Smooth muscle cell (in vitro differentiated cells): ENCODE measurements around the gene COL15A1. TPM values are rescaled to one million over a fixed set of nuclear protein-coding genes. Genes with fewer than 3 reads are reported as not detected.

Source experiments
- DNase-seq: peaks from one replicate; lab custom pipeline; 2025; ENCODE audit not compliant: unreplicated experiment; lab: John Stamatoyannopoulos, UW
- H2AFZ ChIP-seq: fragments of 200-600 bp; sonication (generic); 2 replicates; pipeline ENCODE4 v1.6.0; 2016; ENCODE audit warnings: antibody characterized with exemption, low read depth, mild to moderate bottlenecking
- H3F3A ChIP-seq: fragments of 200-600 bp; sonication (generic); 2 replicates; pipeline ENCODE4 v1.6.0; 2017; ENCODE audit warnings: antibody characterized with exemption, low read depth
- H3K27ac ChIP-seq: fragments of 200-600 bp; sonication (generic); 2 replicates; pipeline ENCODE4 v1.5.1; 2016; ENCODE audit warnings: low read depth, mild to moderate bottlenecking
- H3K27me3 ChIP-seq: fragments of 200-600 bp; sonication (generic); 2 replicates; pipeline ENCODE4 v1.6.1; 2016; ENCODE audit warnings: low read depth, mild to moderate bottlenecking
- H3K36me3 ChIP-seq: fragments of 200-600 bp; sonication (generic); 2 replicates; pipeline ENCODE4 v1.5.1; 2016; ENCODE audit warnings: low read depth
- H3K4me1 ChIP-seq: fragments of 200-600 bp; sonication (generic); 2 replicates; pipeline ENCODE4 v1.5.1; 2016; ENCODE audit warnings: low read depth
- H3K4me2 ChIP-seq: fragments of 200-600 bp; sonication (generic); 2 replicates; pipeline ENCODE4 v1.6.0; 2016; ENCODE audit warnings: mild to moderate bottlenecking
- H3K4me3 ChIP-seq: fragments of 200-600 bp; sonication (generic); 2 replicates; pipeline ENCODE4 v1.5.1; 2016; ENCODE audit warnings: mild to moderate bottlenecking
- H3K79me2 ChIP-seq: fragments of 200-600 bp; sonication (generic); 2 replicates; pipeline ENCODE4 v1.6.0; 2016; ENCODE audit warnings: low read depth, mild to moderate bottlenecking
- H3K9ac ChIP-seq: fragments of 200-600 bp; sonication (generic); 2 replicates; pipeline ENCODE4 v1.6.0; 2016; ENCODE audit warnings: low read depth
- H3K9me3 ChIP-seq: fragments of 200-600 bp; sonication (generic); replicated peaks from 2 replicates; pipeline ENCODE4 v1.5.1; 2016; ENCODE audit warnings: low read depth
- H4K20me1 ChIP-seq: fragments of 200-600 bp; sonication (generic); 2 replicates; pipeline ENCODE4 v1.6.0; 2016; ENCODE audit warnings: low read depth
- WGBS: methylation state at CpG from one replicate; pipeline ENCODE4 v1.1.7; 2016; ENCODE audit warnings: low lambda C conversion rate; 5-methylcytosine and 5-hydroxymethylcytosine counted together
- polyA plus RNA-seq: library from polyadenylated mRNA; unstranded; fragments of >200 nt; fragmentation: Nextera tagmentation; extraction: Ambion mirVana; gene quantifications from 2 replicates; pipeline ENCODE4 v1.2.1, GENCODE V29; 2016
- total RNA-seq: library from RNA; depleted of rRNA; stranded (reverse); fragments of >200 nt; gene quantifications from 2 replicates; pipeline ENCODE4 v1.2.3, GENCODE V29; 2014
- TF ChIP-seq, protein P1 (sequence below): fragments of 200-600 bp; sonication (generic); IDR thresholded peaks from 2 replicates; pipeline ENCODE4 v1.5.1; 2017; ENCODE audit warnings: borderline replicate concordance, mild to moderate bottlenecking, antibody characterized with exemption; ENCODE audit not compliant: insufficient read depth, poor library complexity, severe bottlenecking

The COL15A1 gene
- total and polyA plus RNA-seq, 2 experiments from 2014 or later = 222 to 293 TPM

GRCh38 chr9:98944057-98944733, 488 bp downstream of the COL15A1 start:
- Histone ChIP-seq H3F3A (no peaks in the 10 kb centered on the region), H3K4me2 (peak overlapping the region; percentile 83), H2AFZ (peak overlapping the region; percentile 68), H3K36me3 (no peaks in the 10 kb centered on the region), H3K79me2 (peaks cover 58% of the 10 kb centered on the region), H3K27ac (no peak overlapping the region), H3K4me3 (peak overlapping the region; percentile 68), H3K9ac (peak overlapping the region; percentile 18), H3K9me3 (no peaks in the 10 kb centered on the region), H3K4me1 (peaks cover 19% of the 10 kb centered on the region), H4K20me1 (no peaks in the 10 kb centered on the region), H3K27me3 (no peaks in the 10 kb centered on the region)
- TF ChIP-seq, protein P1, sequence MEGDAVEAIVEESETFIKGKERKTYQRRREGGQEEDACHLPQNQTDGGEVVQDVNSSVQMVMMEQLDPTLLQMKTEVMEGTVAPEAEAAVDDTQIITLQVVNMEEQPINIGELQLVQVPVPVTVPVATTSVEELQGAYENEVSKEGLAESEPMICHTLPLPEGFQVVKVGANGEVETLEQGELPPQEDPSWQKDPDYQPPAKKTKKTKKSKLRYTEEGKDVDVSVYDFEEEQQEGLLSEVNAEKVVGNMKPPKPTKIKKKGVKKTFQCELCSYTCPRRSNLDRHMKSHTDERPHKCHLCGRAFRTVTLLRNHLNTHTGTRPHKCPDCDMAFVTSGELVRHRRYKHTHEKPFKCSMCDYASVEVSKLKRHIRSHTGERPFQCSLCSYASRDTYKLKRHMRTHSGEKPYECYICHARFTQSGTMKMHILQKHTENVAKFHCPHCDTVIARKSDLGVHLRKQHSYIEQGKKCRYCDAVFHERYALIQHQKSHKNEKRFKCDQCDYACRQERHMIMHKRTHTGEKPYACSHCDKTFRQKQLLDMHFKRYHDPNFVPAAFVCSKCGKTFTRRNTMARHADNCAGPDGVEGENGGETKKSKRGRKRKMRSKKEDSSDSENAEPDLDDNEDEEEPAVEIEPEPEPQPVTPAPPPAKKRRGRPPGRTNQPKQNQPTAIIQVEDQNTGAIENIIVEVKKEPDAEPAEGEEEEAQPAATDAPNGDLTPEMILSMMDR = no peak
- 3% methylated on average over 46 of the region's 46 CpGs for WGBS
- DNase-seq = no peak

GRCh38 chr9:98944734-98945074, 997 bp downstream of the COL15A1 start:
- Histone ChIP-seq H3K27me3 (no peaks in the 10 kb centered on the region), H3K27ac (no peak overlapping the region), H3K36me3 (no peaks in the 10 kb centered on the region), H3K9me3 (no peaks in the 10 kb centered on the region), H3K79me2 (peaks cover 63% of the 10 kb centered on the region), H4K20me1 (no peaks in the 10 kb centered on the region), H3K4me1 (peaks cover 19% of the 10 kb centered on the region), H3K4me3 (peak overlapping the region; percentile 68), H2AFZ (no peak overlapping the region), H3K4me2 (peak overlapping the region; percentile 83), H3F3A (no peaks in the 10 kb centered on the region), H3K9ac (no peak overlapping the region)
- 48% methylated on average over 9 of the region's 9 CpGs for WGBS
- no peak for DNase-seq
- TF ChIP-seq, protein P1 = no peak

DNA sequence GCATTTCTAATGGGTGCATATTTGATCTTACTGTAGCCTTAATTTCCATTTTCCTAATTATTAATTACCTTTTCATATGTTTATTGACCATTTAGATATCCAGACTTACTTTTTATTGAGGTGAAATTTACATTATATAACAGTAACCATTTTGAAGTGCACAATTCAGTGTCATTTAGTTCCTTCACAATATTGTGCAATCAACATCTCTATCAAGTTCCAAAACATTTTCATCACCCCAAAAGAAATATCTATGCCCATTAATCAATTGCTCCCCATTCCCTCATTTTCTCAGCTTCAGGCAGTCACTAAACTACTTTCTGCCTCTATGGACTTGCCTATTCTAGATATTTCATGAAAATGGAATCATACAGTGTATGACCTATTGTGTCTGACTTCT, 5.9 kb downstream of the COL15A1 start:
- Histone ChIP-seq H3K79me2 (peaks cover 94% of the 10 kb centered on the region), H2AFZ (no peak overlapping the region), H4K20me1 (no peaks in the 10 kb centered on the region), H3K9ac (no peak overlapping the region), H3K4me1 (peaks cover 10% of the 10 kb centered on the region), H3K4me2 (no peak overlapping the region), H3K4me3 (no peak overlapping the region), H3K27ac (no peak overlapping the region), H3F3A (no peaks in the 10 kb centered on the region), H3K27me3 (no peaks in the 10 kb centered on the region), H3K9me3 (no peaks in the 10 kb centered on the region), H3K36me3 (no peaks in the 10 kb centered on the region)
- TF ChIP-seq, protein P1 = no peak
- no peak for DNase-seq

DNA sequence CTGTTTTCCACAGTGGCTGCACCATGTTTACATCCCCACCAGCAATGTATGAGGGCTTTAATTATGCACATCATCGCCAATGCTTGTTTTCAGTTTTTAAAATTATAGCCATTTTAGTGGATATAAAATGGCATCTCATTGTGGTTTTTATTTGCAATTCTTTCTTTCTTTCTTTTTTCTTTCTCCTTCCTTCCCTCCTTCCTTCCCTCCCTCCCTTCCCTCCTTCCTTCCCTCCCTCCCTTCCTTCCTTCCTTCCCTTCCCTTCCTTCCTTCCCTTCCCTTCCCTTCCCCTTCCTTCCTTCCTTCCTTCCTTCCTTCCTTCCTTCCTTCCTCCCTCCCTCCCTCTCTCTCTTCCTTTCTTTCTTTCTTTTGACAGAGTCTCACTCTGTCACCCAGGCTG, 6.6 kb downstream of the COL15A1 start:
- H3K4me1 ChIP-seq = peaks cover 3% of the 10 kb centered on the region
- H3K36me3 ChIP-seq = no peaks in the 10 kb centered on the region
- TF ChIP-seq, protein P1 = no peak
- H2AFZ ChIP-seq = no peak overlapping the region
- no peak overlapping the region for H3K4me2 ChIP-seq
- H3K27me3 ChIP-seq = no peaks in the 10 kb centered on the region
- H3K79me2 ChIP-seq = peaks cover 94% of the 10 kb centered on the region
- H3K27ac ChIP-seq = no peak overlapping the region
- no peaks in the 10 kb centered on the region for H3K9me3 ChIP-seq
- H3K4me3 ChIP-seq = no peak overlapping the region
- no peak for DNase-seq
- no peak overlapping the region for H3K9ac ChIP-seq
- H4K20me1 ChIP-seq = no peaks in the 10 kb centered on the region
- no peaks in the 10 kb centered on the region for H3F3A ChIP-seq
- 96% methylated on average over 1 of the region's 1 CpG for WGBS
